Measurements from ENCODE around the gene PCTP.

The PCTP gene

GRCh38 chr17:55720919-55721836, 29.7 kb upstream of the PCTP start:
- CTCF ChIA-PET: interaction anchor here (0.7 to 2.1 kb wide), 4 partner anchors 119 to 623 kb away, joined by 3 to 9 read pairs (median 4); no protein-coding TSS in a partner anchor
- Mint-ChIP-seq H3K27me3 (peaks cover 40% of the 10 kb centered on the region), H3K27ac (no peak overlapping the region), H3K4me1 (no peaks in the 10 kb centered on the region), H3K9me3 (no peaks in the 10 kb centered on the region), H3K4me3 (no peak overlapping the region), H3K36me3 (no peaks in the 10 kb centered on the region)
- DNase-seq: no peak

- Mint-ChIP-seq H3K36me3 (no peaks in the 10 kb centered on the region), H3K27me3 (peaks cover 44% of the 10 kb centered on the region), H3K9me3 (no peaks in the 10 kb centered on the region), H3K4me3 (no peak overlapping the region), H3K4me1 (no peaks in the 10 kb centered on the region), H3K27ac (no peak overlapping the region)
- CTCF ChIA-PET: interaction anchor here (1.0 to 2.1 kb wide), 2 partner anchors 14 to 196 kb away, joined by 3 to 9 read pairs; no protein-coding TSS in a partner anchor
- DNase-seq: no peak
Observed at GRCh38 chr17:55722016-55722736, 28.7 kb upstream of the PCTP start.

GRCh38 chr17:55722742-55723487, 27.9 kb upstream of the PCTP start, which contains the start of gene TMEM100:
Gene TMEM100, minus strand, starts transcription at chr17:55722864. Its CDS starts 1,794 bp downstream, at chr17:55721070.
- H3K27me3 Mint-ChIP-seq: peaks cover 44% of the 10 kb centered on the region
- no peaks in the 10 kb centered on the region for H3K36me3 Mint-ChIP-seq
- CTCF ChIA-PET: interaction anchor here (1.0 to 1.3 kb wide), 2 partner anchors 12 to 13 kb away, joined by 3 to 4 read pairs; no protein-coding TSS in a partner anchor
- no peak within 1 kb of the TSS for H3K4me3 Mint-ChIP-seq
- no peaks in the 10 kb centered on the region for H3K4me1 Mint-ChIP-seq
- no peak for DNase-seq
- no peaks in the 10 kb centered on the region for H3K9me3 Mint-ChIP-seq
- H3K27ac Mint-ChIP-seq: no peak within 1 kb of the TSS

- Mint-ChIP-seq H3K9me3 (no peaks in the 10 kb centered on the region), H3K27me3 (peaks cover 41% of the 10 kb centered on the region), H3K36me3 (no peaks in the 10 kb centered on the region), H3K4me1 (no peaks in the 10 kb centered on the region), H3K27ac (no peak overlapping the region), H3K4me3 (no peak overlapping the region)
- no peak for DNase-seq
- CTCF ChIA-PET: interaction anchor here (0.8 to 1.3 kb wide), 2 partner anchors 11 to 197 kb away, joined by 4 read pairs; no protein-coding TSS in a partner anchor
Observed at GRCh38 chr17:55723488-55723848, 27.4 kb upstream of the PCTP start.

GRCh38 chr17:55726440-55726839, 24.4 kb upstream of the PCTP start:
- CTCF ChIA-PET: interaction anchor here (0.6 to 1.5 kb wide), 2 partner anchors 8 to 11 kb away, joined by 3 to 4 read pairs; no protein-coding TSS in a partner anchor
- Mint-ChIP-seq H3K9me3 (no peaks in the 10 kb centered on the region), H3K27me3 (peaks cover 29% of the 10 kb centered on the region), H3K4me1 (no peaks in the 10 kb centered on the region), H3K36me3 (no peaks in the 10 kb centered on the region), H3K27ac (no peak overlapping the region), H3K4me3 (no peak overlapping the region)
- DNase-seq: no peak

GRCh38 chr17:55727275-55727674, 23.6 kb upstream of the PCTP start:
- Mint-ChIP-seq H3K36me3 (no peaks in the 10 kb centered on the region), H3K9me3 (no peaks in the 10 kb centered on the region), H3K27ac (no peak overlapping the region), H3K4me1 (no peaks in the 10 kb centered on the region), H3K4me3 (no peak overlapping the region), H3K27me3 (peaks cover 33% of the 10 kb centered on the region)
- CTCF ChIA-PET: no interaction called here
- no peak for DNase-seq

GRCh38 chr17:55727920-55728319, 22.9 kb upstream of the PCTP start:
- H3K36me3 Mint-ChIP-seq: no peaks in the 10 kb centered on the region
- peaks cover 26% of the 10 kb centered on the region for H3K27me3 Mint-ChIP-seq
- no peak overlapping the region for H3K4me3 Mint-ChIP-seq
- no peaks in the 10 kb centered on the region for H3K9me3 Mint-ChIP-seq
- DNase-seq: no peak
- H3K27ac Mint-ChIP-seq: no peak overlapping the region
- CTCF ChIA-PET: no interaction called here
- H3K4me1 Mint-ChIP-seq: no peaks in the 10 kb centered on the region

- Mint-ChIP-seq H3K9me3 (no peaks in the 10 kb centered on the region), H3K4me1 (no peaks in the 10 kb centered on the region), H3K27me3 (peaks cover 23% of the 10 kb centered on the region), H3K36me3 (no peaks in the 10 kb centered on the region), H3K27ac (no peak overlapping the region), H3K4me3 (no peak overlapping the region)
- DNase-seq: no peak
- CTCF ChIA-PET: no interaction called here
Observed at GRCh38 chr17:55728361-55728760, 22.5 kb upstream of the PCTP start.

GRCh38 chr17:55728833-55729232, 22.0 kb upstream of the PCTP start:
- Mint-ChIP-seq H3K4me3 (no peak overlapping the region), H3K27ac (no peak overlapping the region), H3K9me3 (no peaks in the 10 kb centered on the region), H3K4me1 (no peaks in the 10 kb centered on the region), H3K27me3 (peaks cover 23% of the 10 kb centered on the region), H3K36me3 (no peaks in the 10 kb centered on the region)
- no peak for DNase-seq
- CTCF ChIA-PET: no interaction called here

- H3K27me3 Mint-ChIP-seq: peaks cover 20% of the 10 kb centered on the region
- no peak for DNase-seq
- peaks cover 3% of the 10 kb centered on the region for H3K4me1 Mint-ChIP-seq
- CTCF ChIA-PET: no interaction called here
- H3K27ac Mint-ChIP-seq: no peak overlapping the region
- no peaks in the 10 kb centered on the region for H3K36me3 Mint-ChIP-seq
- H3K9me3 Mint-ChIP-seq: no peaks in the 10 kb centered on the region
- H3K4me3 Mint-ChIP-seq: no peak overlapping the region
Observed at GRCh38 chr17:55729484-55729883, 21.4 kb upstream of the PCTP start.

GRCh38 chr17:55730380-55730779, 20.5 kb upstream of the PCTP start:
- peaks cover 6% of the 10 kb centered on the region for H3K4me1 Mint-ChIP-seq

GRCh38 chr17:55730808-55731207, 20.0 kb upstream of the PCTP start:
- DNase-seq: no peak
- H3K36me3 Mint-ChIP-seq: no peaks in the 10 kb centered on the region
- H3K27me3 Mint-ChIP-seq: peaks cover 12% of the 10 kb centered on the region
- peaks cover 6% of the 10 kb centered on the region for H3K4me1 Mint-ChIP-seq
- H3K4me3 Mint-ChIP-seq: no peak overlapping the region
- H3K27ac Mint-ChIP-seq: no peak overlapping the region
- CTCF ChIA-PET: no interaction called here
- no peaks in the 10 kb centered on the region for H3K9me3 Mint-ChIP-seq

More at GRCh38 chr17:55730380-55730779, 20.5 kb upstream of the PCTP start:
- Mint-ChIP-seq H3K27me3 (peaks cover 16% of the 10 kb centered on the region), H3K27ac (no peak overlapping the region), H3K36me3 (no peaks in the 10 kb centered on the region), H3K4me3 (no peak overlapping the region), H3K9me3 (no peaks in the 10 kb centered on the region)
- DNase-seq: no peak
- CTCF ChIA-PET: no interaction called here

- Mint-ChIP-seq H3K4me1 (peaks cover 6% of the 10 kb centered on the region), H3K27ac (no peak overlapping the region), H3K9me3 (no peaks in the 10 kb centered on the region), H3K27me3 (peaks cover 5% of the 10 kb centered on the region), H3K36me3 (no peaks in the 10 kb centered on the region), H3K4me3 (no peak overlapping the region)
- no peak for DNase-seq
- CTCF ChIA-PET: no interaction called here
Observed at GRCh38 chr17:55731586-55732250, 19.1 kb upstream of the PCTP start.

Measured in activated naive CD4-positive, alpha-beta T cell treated with anti-CD3 and anti-CD28 coated beads, Interleukin-2, amount 10 ng/mL, durations not matched to agents 7 days and 5 days (primary cell).